Measurements from ENCODE around the gene KIAA1217.

KIAA1217 gene

GRCh38 chr10:24206334-24206733, 2.6 kb upstream of the KIAA1217 start:
- no peak overlapping the region for H3K4me2 ChIP-seq (ENCODE audit: insufficient read depth, low read length)
- no peak for DNase-seq
- TF ChIP-seq EZH2 (IDR thresholded peaks at IDR 0.05; ENCODE audit: borderline replicate concordance, low read depth, low read length, severe bottlenecking) (no peak), CTCF (IDR thresholded peaks at IDR 0.05; ENCODE audit: borderline replicate concordance, extremely low read depth, low read length, poor library complexity, severe bottlenecking) (no peak)

GRCh38 chr10:24206926-24207325, 2.0 kb upstream of the KIAA1217 start:
- Histone ChIP-seq H3K4me1 (ENCODE audit: insufficient read depth, low read length) (peaks cover 22% of the 10 kb centered on the region), H3K79me2 (ENCODE audit: insufficient read depth, low read length) (peaks cover 7% of the 10 kb centered on the region), H3K27me3 (ENCODE audit: insufficient read depth, low read length, poor library complexity) (no peaks in the 10 kb centered on the region), H3K36me3 (ENCODE audit: insufficient read depth, low read length) (no peaks in the 10 kb centered on the region), H4K20me1 (ENCODE audit: insufficient read depth, low read length) (no peaks in the 10 kb centered on the region), H3K9me3 (ENCODE audit: insufficient read depth, low read length, severe bottlenecking) (no peaks in the 10 kb centered on the region), H2AFZ (ENCODE audit: low read depth, low read length) (no peak overlapping the region), H3K9ac (ENCODE audit: low read depth, low read length) (no peak overlapping the region), H3K4me2 (ENCODE audit: insufficient read depth, low read length) (no peak overlapping the region), H3K27ac (ENCODE audit: low read length) (no peak overlapping the region), H3K4me3 (ENCODE audit: low read depth in 1 of 2, low read length in 2 of 2) (no peak overlapping the region)
- DNase-seq (no peak), ATAC-seq (ENCODE audit: insufficient read depth, low read depth) (no peak)
- no peak for TF ChIP-seq EZH2 (IDR thresholded peaks at IDR 0.05; ENCODE audit: borderline replicate concordance, low read depth, low read length, severe bottlenecking)
- TF ChIP-seq CTCF (IDR thresholded peaks at IDR 0.05; ENCODE audit: borderline replicate concordance, extremely low read depth, low read length, poor library complexity, severe bottlenecking): no peak

More at GRCh38 chr10:24206334-24206733, 2.6 kb upstream of the KIAA1217 start:
- peaks cover 22% of the 10 kb centered on the region for H3K4me1 ChIP-seq (ENCODE audit: insufficient read depth, low read length)
- no peak overlapping the region for H3K27ac ChIP-seq (ENCODE audit: low read length)
- H3K36me3 ChIP-seq (ENCODE audit: insufficient read depth, low read length): no peaks in the 10 kb centered on the region
- no peak for ATAC-seq (ENCODE audit: insufficient read depth, low read depth)
- no peaks in the 10 kb centered on the region for H4K20me1 ChIP-seq (ENCODE audit: insufficient read depth, low read length)
- H3K9ac ChIP-seq (ENCODE audit: low read depth, low read length): no peak overlapping the region
- H2AFZ ChIP-seq (ENCODE audit: low read depth, low read length): no peak overlapping the region
- H3K4me3 ChIP-seq (ENCODE audit: low read depth in 1 of 2, low read length in 2 of 2): no peak overlapping the region
- H3K79me2 ChIP-seq (ENCODE audit: insufficient read depth, low read length): peaks cover 7% of the 10 kb centered on the region
- no peaks in the 10 kb centered on the region for H3K27me3 ChIP-seq (ENCODE audit: insufficient read depth, low read length, poor library complexity)
- H3K9me3 ChIP-seq (ENCODE audit: insufficient read depth, low read length, severe bottlenecking): no peaks in the 10 kb centered on the region

GRCh38 chr10:24207341-24207740, 1.6 kb upstream of the KIAA1217 start:
- Histone ChIP-seq H3K79me2 (ENCODE audit: insufficient read depth, low read length) (peaks cover 7% of the 10 kb centered on the region), H3K9ac (ENCODE audit: low read depth, low read length) (no peak overlapping the region), H3K27me3 (ENCODE audit: insufficient read depth, low read length, poor library complexity) (no peaks in the 10 kb centered on the region), H4K20me1 (ENCODE audit: insufficient read depth, low read length) (no peaks in the 10 kb centered on the region), H3K4me2 (ENCODE audit: insufficient read depth, low read length) (no peak overlapping the region), H3K4me1 (ENCODE audit: insufficient read depth, low read length) (peaks cover 22% of the 10 kb centered on the region), H3K27ac (ENCODE audit: low read length) (no peak overlapping the region), H3K36me3 (ENCODE audit: insufficient read depth, low read length) (no peaks in the 10 kb centered on the region), H3K4me3 (ENCODE audit: low read depth in 1 of 2, low read length in 2 of 2) (no peak overlapping the region), H3K9me3 (ENCODE audit: insufficient read depth, low read length, severe bottlenecking) (no peaks in the 10 kb centered on the region), H2AFZ (ENCODE audit: low read depth, low read length) (peak overlapping the region; percentile 36; the same call in 1 of the 2 replicates)
- no peak for ATAC-seq (ENCODE audit: insufficient read depth, low read depth)
- DNase-seq: no peak
- TF ChIP-seq EZH2 (IDR thresholded peaks at IDR 0.05; ENCODE audit: borderline replicate concordance, low read depth, low read length, severe bottlenecking) (no peak), CTCF (IDR thresholded peaks at IDR 0.05; ENCODE audit: borderline replicate concordance, extremely low read depth, low read length, poor library complexity, severe bottlenecking) (no peak)
